PC-9 (cell line): ENCODE measurements around the gene CRAT.

Source experiments
- EZH2 ChIP-seq: fragments of 200-600 bp; sonication (generic); IDR thresholded peaks from 2 replicates; pipeline ENCODE4 v1.8.0; 2017; ENCODE audit warnings: antibody characterized with exemption, low read depth
- TF ChIP-seq, protein P1 (sequence below): fragments of 200-600 bp; sonication (generic); conservative IDR thresholded peaks from 2 replicates; pipeline ENCODE4 v1.6.1; 2017; ENCODE audit warnings: mixed run types, antibody characterized with exemption, mild to moderate bottlenecking, moderate library complexity

DNA sequence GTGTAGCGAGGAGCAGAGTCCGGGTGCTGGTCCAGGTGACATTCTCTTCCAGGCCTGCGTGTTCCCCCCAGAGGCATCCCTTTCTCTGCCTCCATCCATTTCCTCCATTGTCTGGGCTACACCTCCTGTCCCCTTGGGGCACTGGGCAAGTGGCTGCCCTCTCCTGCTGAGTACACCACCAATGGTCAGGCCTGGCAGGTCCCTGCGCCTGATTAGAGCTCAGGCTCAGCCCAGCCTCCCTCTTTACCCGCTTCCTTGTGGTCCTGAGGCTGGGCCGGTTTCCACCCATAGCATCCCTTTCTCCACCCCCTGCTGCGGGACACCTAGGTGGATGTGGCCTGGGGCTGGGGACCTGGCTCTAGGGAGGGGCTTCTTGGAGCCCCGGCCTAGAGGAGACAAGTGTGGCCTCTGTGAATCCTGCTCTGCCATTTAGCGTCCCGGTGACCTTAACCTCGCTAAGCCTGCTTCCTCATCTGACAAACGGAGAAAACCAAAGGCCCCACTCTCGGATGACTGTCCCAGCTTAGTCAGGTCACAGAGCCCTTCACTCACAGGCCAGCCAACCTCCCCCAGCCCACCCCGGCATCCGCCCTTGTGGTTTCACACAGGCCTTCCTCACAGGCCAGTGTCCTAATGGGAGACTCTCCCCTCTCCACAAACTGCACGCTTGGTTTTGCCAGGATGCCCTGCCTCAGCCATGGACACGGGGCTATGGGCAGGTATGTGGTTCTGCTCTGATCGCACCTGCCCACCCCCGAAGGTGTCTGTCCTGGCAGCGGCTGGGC, 16.8 kb downstream of the CRAT start:
- TF ChIP-seq, protein P1, sequence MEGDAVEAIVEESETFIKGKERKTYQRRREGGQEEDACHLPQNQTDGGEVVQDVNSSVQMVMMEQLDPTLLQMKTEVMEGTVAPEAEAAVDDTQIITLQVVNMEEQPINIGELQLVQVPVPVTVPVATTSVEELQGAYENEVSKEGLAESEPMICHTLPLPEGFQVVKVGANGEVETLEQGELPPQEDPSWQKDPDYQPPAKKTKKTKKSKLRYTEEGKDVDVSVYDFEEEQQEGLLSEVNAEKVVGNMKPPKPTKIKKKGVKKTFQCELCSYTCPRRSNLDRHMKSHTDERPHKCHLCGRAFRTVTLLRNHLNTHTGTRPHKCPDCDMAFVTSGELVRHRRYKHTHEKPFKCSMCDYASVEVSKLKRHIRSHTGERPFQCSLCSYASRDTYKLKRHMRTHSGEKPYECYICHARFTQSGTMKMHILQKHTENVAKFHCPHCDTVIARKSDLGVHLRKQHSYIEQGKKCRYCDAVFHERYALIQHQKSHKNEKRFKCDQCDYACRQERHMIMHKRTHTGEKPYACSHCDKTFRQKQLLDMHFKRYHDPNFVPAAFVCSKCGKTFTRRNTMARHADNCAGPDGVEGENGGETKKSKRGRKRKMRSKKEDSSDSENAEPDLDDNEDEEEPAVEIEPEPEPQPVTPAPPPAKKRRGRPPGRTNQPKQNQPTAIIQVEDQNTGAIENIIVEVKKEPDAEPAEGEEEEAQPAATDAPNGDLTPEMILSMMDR, result no peak
- no peak for TF ChIP-seq EZH2
